H1 (cell line): ENCODE data around the gene TMEM18. TPM values are rescaled to one million over a fixed set of nuclear protein-coding genes. Genes with fewer than 3 reads are reported as not detected.

Experiments used
- CBX5 ChIP-seq: fragments of 300-800, 300-1000 bp; sonication (generic); IDR thresholded peaks from 2 replicates; pipeline ENCODE4 v1.7.1; 2016; ENCODE audit warnings: antibody characterized with exemption, low read length, low read depth
- CEBPB ChIP-seq: IDR thresholded peaks from 2 replicates; pipeline ENCODE4 v1.6.1; 2012; ENCODE audit warnings: low read depth, low read length
- JUN ChIP-seq: IDR thresholded peaks from 2 replicates; pipeline ENCODE4 v1.6.1; 2011; ENCODE audit warnings: low read depth, mild to moderate bottlenecking, improper control_type of control experiment, low read length
- POLR2A ChIP-seq, 2 experiments: IDR thresholded peaks; 1 replicate in 1 of 2; 2 replicates in 1 of 2; pipeline ENCODE4 v1.6.1; 2011; ENCODE audit warnings: low read depth in 2 of 2, low read length in 2 of 2, mild to moderate bottlenecking in 2 of 2; ENCODE audit errors: control extremely low read depth in 1 of 2
- TAF1 ChIP-seq: IDR thresholded peaks from 2 replicates; pipeline ENCODE4 v1.6.1; 2011; ENCODE audit warnings: mild to moderate bottlenecking, low read depth, low read length
- polyA plus RNA-seq, 7 experiments: library from polyadenylated mRNA; depleted of rRNA in 3 of 7; stranded (reverse) in 5 of 7; unstranded in 2 of 7; fragments of >200 nt in 5 of 7; fragments of 200-250 nt in 2 of 7; gene quantifications; 1 replicate in 5 of 7; 2 replicates in 1 of 7; 4 replicates in 1 of 7; pipeline versions ENCODE4 v1.2.1 to v1.2.3, GENCODE V29; 2011 to 2013; ENCODE audit warnings: missing spikeins in 2 of 7, mixed read lengths in 2 of 7
- total RNA-seq: library from RNA; stranded (reverse); fragmentation: NEBNext Ultra II Directional; extraction: Animal tissue kit (Norgen Biotek cat#: 25700); gene quantifications from 2 replicates; pipeline ENCODE4 v1.2.1, GENCODE V29; 2021

Gene TMEM18
- total and polyA plus RNA-seq, 2 of the 8 experiments (the other 6 are each of a cell fraction or from before 2014, with no cell fraction given): 22.4 to 27.1 TPM

GRCh38 chr2:620471-621302 lies 56.5 kb downstream of the TMEM18 start (continued):
- TF ChIP-seq TAF1 (no peak), POLR2A (IDR thresholded peaks at IDR 0.05; ENCODE audit: control extremely low read depth in 1 of 2, low read depth in 2 of 2, low read length in 2 of 2) (no peak), CBX5 (no peak), JUN (no peak), CEBPB (no peak)
- TF ChIP-seq, all 59 proteins: peak for 0
